OCI-M2 (cell line): Measurements from ENCODE around the gene GNAL.

ENCODE experiments used
- DNase-seq: peaks from one replicate; lab custom pipeline; 2025; ENCODE audit not compliant: unreplicated experiment; lab: John Stamatoyannopoulos, UW

The GNAL gene

DNA sequence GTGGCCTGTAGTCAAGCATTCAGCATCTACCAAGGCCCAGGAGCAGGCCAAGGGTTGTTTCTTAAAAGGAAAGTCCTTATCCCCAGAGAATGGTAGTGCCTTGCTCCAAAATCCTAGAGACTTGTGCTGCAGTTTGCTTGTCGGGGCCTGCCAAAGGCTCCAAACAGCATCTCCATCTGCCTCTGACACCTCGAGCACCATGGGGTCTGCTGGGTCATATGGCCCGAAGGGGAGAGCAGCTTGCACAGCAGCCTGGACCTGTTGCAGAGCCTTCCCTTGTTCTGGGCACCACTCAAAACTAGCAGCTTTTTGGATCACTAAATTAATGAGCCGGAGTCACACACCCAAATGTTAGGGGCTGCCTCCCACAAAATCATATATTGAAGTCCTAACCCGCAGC, 35.7 kb downstream of the GNAL start:
- DNase-seq: no peak

DNA sequence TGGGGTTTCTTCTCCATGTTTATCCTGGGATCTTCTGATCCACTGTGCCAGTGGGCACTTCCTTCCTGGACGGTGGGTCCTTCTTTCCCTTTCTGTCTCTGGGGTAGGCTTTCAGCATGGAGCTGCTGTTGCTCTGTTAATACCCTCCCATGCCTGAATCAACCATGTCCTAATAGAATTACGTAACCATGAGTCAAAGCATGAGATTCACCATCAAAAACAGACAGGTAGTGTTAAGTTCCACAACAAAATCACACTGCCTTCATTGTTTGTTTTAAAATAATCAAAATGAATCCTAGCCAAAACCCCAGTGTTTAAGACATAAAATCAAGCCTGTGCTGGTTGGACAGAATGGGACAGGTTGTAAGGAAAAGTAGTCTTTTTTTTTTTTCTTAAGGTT, 37.5 kb downstream of the GNAL start:
- DNase-seq: no peak

DNA sequence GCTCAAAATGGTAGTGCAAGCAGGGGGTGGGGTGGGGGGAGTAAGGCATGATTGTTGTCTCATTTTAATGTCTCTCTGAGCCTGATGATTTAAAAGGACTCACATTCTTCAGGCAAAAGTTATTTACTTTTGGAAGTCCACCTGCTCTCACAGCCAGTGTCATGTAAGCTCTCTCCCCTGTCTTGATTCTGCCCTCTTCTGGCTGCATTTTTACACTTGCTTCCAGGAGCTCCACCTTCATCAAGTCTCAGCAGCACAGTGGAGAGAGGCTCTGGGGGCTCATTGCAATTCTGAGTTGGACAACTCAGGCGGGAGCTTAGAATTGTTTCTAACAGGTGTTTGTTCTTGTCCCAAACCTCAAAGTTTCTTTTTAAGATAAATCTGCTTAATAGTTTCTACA, 39.2 kb downstream of the GNAL start:
- no peak for DNase-seq

DNA sequence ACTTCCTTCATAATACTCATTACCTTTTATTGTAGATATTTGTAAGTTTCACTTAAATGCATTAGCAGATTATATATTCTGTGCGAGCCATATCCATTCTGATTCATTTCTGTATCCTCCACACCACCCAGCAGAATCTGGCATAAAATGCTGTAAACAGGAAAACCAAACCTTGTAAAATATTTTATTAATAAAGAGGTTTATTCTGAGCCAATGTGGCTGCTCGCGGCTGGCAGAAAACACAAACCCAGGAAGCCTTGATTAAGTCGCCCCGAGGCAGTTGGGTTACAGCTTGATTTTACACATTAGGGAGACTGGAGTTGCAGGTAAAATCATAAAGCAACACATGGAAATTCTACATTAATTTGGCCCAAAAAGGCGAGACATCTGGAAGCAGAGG, 40.5 kb downstream of the GNAL start:
- DNase-seq: no peak

DNA sequence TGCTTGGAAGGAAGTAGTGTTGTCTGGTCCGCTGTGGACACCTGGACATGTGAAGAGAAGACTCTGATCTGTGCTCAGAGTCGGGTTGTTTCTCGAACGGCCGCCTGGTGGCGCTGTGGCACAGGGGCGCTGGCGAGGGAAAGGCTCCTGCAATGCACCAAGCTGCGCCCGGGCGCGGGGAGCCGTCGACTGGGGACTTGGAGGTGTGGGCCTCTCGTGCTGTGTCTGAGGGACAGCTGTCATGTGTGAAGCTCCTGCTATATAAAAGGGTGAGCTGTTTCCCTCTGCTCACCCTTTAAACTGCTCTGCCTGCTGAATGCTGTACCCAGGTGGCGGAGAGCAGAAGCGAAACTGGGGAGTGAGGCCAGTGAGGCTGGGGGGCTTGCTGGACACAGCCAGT, 44.0 kb downstream of the GNAL start:
- DNase-seq: no peak

DNA sequence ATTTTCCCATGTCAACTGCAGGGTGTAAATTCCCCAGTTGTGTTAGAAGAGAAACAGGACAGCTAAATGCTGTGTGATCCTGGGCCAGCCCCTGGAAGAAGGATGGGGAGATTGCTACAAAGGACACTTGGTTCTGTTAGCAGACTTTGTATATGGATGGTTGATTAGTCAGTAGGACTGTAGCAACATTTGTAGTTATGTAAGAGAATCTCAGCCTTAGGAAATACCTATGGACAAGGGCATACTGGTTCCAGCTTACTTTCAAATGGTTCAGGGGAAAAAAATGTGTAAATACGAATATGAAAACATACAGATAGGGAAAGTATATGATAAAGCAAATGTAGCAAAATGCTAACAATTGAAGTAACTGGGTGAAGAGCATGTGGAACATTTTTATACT, 47.6 kb downstream of the GNAL start:
- DNase-seq: no peak

DNA sequence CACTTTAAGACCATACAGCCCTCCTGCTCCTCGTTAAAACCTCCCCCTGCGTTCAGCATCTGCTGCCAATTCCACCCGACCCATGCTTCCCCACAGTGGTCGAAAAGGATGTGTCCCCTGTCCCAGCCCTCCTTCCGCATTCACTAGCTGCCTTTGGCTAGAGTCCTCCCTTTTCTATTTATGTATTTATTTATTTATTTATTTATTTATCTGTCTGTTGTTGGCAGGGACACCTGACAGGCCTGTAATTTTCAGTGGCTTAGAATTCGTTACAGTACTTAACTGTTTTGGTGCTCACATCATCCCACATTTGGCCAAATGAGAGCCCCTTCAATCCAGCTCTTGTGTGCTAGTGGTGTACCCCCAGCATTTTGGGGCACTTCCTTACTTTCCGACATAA, 50.8 kb downstream of the GNAL start:
- no peak for DNase-seq

DNA sequence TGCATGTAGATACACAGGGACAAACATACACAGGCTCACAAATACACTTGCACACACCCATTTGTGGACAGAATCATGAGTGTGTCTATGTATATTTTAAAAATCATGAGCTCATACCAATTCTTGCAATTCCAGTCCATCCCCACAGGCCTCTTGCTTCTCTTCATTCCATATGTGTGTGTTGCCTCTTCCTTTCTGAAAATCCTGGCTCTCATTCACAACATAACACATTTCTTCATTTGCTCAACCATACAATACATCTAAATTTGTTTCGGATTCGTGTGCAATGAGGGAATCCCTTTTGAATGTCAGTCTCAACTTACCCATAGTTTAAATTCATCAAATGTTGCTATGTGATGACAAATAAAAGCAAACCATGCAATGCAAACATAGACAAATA, 51.4 kb downstream of the GNAL start:
- no peak for DNase-seq

DNA sequence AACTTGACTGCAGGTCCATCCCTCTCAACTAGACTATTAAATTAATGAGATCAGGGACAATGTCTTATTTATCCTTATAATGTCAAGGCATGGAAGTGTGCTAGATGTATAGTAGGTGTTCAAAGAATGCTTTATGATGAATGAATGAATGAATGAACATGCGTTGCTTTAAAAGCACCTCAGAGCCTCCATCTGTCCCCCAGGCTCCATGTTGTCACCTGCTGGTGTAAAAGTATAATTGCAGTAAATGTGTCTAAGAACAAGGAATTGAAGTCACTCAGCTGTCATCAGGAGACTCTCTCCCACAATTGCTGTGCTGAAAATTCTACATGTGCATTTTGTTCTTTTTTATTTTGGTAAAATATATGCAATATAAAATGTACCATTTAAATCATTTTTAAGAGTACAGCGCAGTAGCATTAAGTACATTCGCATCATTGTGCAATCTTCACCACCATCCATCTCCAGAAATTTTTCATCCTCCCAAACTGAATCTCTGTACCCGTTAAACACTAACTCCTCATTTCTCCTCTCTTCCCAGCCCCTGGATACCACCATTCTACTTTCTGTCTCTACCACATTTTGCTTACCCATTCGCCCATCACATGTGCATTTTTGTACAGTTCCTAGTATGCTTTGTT, 52.6 kb downstream of the GNAL start:
- no peak for DNase-seq

DNA sequence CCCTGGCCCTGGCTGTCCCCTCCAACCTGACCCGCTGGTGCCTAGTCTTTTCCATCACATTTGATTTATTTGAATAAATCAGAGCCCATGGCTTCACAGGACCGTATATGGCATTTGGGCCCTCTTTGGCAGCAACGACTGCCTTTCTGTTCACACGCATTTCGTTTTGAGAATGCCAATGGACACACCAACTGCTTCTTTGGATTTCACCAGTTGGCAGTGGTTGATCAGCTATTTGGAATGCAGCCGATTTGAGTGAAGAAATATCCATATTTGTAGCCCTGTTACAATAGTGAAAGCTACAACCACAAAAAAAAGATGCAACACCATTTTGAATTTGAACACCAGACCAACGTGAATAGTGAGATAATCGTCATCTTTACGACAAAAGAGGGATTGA, 56.5 kb downstream of the GNAL start:
- no peak for DNase-seq

DNA sequence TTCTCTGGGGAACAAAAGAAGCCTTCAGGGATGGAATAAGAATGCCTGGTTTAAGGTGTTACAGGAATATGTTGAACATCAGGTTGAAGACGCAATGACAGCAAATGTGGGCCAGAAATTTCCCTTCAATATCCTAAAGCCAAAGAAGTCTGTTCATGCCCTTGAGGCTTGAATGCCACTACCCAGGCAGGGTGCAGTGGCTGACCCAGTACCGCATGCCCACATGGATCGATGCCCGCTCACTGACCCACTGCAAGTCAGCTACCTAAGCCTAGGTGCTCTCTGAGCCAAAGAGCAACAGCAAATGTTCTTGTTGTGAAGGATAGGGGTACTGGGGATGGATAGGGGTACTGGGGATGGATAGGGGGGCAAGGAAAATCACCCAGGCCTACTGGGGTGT, 58.2 kb downstream of the GNAL start:
- DNase-seq: no peak

DNA sequence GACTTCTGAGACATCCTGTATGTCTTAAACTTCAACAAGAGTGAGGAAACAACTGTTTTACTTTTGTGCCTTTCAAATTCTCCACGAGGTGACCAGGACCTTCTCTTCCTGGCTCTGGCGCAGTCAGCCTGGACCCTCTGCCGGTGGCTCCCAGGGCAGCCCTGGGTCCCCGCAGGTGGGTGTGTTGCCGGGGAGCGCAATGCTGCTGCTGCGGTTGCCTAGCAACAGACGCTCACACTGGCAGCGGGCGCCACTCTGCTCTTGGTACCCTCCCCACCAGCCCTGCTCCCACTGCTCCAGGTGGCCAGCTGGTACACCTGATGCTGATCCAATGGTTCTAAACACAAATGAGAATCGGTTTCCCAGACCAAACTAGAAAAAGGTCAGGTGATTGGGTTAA, 58.7 kb downstream of the GNAL start:
- no peak for DNase-seq

DNA sequence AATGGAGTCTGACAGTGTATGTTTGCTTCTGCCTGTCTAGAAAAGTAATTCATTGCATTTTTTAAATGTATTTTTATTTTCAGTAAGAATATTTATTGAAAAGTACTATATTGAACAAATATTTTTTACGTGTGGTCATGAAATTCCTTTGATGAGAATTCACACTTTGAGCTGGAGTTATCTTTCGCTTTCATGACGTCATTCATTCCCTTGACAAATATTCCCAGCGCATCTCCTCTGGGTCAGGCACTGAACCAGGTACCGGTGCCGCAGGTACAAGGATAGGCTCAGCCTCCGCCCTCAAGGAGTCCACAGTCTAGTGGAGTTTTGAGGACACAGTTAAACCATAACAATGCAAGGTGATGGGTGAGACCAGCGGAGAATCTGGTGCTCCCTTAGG, 60.2 kb downstream of the GNAL start:
- no peak for DNase-seq

DNA sequence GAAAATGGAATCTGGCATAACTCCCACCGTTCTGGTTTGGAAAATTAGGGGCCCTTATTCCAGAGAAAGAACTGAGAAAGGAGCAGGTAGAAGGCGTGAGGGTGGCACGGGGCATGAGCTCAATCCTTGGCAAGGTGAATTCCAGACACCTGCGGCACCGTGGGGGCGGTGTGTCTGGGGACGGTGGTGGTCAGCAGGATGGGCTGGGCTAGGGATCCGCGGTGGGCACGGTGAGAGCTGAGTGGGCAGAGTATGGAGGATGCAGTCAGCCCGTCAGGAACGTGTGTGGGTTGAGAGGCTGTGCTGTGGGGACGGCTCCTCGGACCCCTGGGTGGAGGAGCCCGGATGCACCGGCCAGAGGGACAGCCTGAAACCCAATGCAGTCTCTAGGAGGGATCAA, 61.1 kb downstream of the GNAL start:
- DNase-seq: no peak

DNA sequence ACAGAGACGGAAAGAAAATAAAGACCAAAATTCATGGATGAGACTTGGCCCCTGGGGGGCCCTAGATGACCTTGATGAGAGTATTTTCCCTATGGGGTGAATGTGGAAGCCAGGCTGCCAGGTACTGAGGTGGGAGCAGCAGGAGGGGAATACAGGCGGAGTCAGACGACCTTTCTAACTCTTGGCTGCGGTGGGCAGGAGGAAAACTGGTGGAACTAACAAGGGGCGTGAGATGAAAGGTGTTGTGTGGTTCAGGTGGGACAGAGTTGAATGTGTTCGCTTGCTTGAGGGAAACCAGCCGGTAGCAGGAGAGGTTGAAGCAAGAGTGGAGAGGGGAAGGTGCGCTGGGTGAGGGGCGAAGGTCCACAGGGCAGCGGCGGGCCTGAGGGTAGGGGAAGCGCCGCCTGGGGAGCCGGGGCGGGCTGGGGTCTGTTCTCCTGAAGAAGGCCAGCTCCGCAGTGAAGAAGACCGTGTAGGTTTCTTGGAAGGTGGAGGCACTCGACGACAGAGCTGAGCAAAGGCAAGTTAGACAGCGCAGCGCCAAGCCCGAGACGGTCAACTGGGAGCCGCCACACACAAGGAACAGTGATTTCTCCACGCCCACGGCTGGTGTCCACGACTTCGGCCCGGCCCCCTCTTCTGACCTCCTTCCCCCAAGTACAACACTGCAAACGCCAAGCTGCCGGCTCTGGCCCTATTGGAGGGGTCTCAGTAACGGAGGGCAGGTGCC, 61.7 kb downstream of the GNAL start:
- DNase-seq: no peak

DNA sequence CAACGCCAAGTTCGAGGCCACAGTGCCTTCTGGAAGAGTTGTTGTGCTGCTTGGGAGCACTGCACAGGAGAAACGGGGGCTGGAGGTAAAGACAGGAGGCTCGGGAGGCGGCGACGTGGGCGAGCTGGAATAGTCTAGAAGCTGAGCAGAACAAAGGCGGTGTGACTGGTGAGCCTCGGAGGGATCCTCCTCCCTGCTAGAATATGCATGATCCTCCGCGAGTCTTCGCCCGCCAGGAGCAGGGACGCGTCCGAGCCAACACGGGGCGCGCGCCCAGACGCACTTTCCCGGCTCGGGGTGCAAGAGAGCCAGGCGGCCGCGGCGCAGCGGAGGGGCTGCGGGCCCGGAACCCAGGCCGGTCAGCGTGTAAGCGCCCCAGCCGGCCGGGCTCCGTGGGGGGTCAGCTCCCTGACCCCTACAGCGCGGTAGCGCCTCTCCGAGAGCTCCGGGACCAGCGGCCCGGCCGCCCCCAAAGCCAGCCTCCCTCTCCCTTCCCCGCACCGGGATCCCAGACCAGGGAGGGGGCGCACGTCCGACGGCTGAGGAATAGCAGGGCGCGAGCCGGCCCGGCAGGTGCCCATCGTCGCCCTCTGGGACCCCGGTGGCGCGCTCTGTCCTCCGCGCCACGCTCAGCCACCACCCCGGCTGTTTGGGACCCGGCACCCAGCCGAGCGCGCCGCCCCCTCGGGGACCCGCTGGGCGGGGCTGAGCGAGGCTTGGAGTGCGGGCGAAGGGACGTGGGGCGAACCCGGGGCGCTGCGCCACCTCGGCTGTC, 62.5 kb downstream of the GNAL start:
- DNase-seq: no peak

DNA sequence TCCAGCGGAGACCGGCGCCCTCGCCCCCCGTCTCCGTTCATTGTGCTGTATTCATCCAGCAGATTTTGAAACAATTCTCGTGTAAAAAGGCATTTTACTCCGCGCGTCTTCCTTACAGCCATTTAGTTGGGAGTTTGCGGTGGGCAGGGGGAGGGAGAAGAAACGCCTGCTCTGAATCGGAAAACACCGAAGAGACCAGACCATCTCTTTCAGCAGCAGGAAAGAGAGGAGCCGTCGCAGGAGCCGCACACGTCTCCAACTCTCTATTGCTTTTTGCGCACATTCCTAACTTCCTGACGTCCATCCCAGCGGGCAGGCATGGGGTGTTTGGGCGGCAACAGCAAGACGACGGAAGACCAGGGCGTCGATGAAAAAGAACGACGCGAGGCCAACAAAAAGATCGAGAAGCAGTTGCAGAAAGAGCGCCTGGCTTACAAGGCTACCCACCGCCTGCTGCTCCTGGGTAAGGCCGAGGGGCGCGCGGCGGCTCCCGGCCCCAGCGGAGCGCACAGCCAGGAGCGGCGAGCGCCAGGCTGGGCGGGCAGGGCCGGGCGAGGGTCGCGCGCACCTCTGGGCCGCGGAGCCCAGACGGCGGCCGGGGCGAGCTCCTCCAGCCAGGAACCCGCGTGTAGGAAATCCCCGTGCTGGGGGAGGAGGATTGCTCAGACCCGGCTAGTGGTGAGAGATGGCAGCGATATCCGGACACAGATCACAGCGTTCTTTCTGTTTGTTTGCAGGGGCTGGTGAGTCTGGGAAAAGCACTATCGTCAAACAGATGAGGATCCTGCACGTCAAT, 63.2 kb downstream of the GNAL start:
- DNase-seq: no peak

DNA sequence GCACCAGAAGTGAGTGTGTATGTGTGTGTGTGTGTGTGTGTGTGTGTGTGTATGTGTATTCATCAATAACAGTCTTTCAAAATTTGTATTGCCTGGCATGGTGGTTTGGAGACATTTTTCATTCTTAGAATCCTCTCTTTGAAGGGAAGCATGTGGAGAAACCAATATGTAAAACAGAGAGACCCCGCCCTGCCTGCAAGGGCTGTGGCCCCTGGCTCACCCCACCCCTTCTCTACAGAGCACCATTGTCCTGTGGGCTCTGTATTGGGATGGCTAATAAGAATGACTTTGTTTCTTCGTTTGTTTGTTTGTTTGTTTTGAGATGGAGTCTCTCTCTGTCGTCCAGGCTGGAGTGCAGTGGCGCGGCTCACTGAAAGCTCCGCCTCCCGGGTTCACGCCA, 65.9 kb downstream of the GNAL start:
- DNase-seq: no peak

DNA sequence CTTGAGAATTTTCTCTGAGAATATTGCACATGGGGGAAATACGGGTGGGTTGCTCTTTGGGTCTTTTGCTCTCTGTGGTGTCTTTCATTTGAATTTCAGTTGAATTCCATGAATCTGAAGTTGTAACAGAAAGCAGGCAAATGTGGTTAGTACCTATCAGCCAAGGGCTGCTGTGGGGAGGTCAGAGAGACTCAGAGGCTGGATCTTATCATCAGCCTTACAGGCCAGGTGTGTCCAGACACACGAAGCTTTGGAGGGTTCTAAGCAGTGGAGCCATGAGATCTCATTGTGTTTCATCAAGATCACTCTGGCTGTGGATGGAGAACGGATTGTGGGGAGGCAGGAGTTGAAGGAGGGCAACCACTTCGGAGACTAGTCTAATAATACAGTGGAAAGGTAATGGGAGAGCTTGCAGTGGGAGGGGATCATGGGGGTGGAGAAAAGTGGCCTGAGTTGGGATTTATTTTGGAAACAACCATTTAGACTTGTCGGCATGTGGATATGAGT, 68.1 kb downstream of the GNAL start:
- no peak for DNase-seq

DNA sequence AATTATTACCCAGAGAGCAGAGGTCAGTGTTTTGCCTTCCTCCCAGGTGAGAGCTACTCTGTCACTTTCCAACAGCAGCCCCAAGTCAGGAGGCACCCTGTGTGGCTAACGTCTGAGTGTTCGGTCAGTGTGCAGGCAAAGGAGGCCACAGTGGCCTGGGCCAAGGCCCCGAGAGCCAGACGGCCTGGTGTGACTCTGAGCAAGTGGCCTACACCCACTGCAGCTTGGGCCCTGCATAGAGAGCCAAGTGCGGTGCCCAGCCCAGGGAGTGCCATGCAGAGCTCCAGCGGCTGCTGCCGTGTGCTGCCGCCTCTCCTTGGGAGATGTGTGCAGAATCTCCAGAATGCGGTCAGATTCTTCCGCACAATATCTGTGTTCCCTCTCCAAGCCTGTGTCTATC, 70.4 kb downstream of the GNAL start:
- no peak for DNase-seq

DNA sequence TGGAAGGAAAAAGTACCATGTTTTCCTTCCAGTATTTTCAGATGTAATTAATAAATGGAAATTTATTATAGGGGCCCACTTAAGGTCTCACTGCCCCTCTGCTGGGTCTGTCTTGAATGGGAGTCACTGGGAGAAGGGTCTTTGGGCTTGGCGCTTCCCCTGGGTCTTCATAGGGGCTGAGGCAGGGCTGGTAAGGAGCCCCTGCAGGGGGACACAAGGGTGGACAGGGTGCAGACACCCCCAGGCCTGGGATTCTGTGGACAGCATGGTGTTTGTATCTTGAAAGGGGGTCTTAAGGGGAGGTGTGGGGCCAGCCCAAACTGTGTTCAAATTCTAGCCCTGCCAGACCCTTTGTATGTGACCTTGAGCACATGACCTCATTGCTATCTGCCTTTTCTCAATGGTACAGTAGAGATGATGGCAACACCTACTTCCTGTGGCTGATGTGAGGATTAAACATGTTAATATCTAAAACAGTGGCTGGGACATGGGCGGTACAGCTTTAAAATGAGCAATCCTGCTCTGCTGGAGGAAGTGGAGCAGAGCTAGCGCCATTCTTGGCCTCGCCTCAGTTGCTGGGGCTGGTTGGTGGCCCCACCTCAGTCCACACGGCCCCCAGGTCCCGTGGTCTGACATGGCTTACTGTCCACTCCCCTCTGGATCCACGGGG, 71.6 kb downstream of the GNAL start:
- DNase-seq: no peak
